Measurements from ENCODE around the gene RRP12.

RRP12 gene

GRCh38 chr10:97335188-97335619, 65.9 kb downstream of the RRP12 start:
- DNase-seq: no peak

GRCh38 chr10:97334370-97335175, 66.6 kb downstream of the RRP12 start, which contains the start of gene FRAT2:
Gene FRAT2 (minus strand): TSS chr10:97334729. CDS start chr10:97334572, 157 bp downstream.
- peak; percentile 91 to 97 (median 94) for DNase-seq

GRCh38 chr10:97333601-97334369, 67.4 kb downstream of the RRP12 start:
- peak; percentile 90 to 94 (median 93) for DNase-seq

- no peak for DNase-seq
Measured at GRCh38 chr10:97333351-97333600, 67.9 kb downstream of the RRP12 start.

- peak; percentile 67 to 78 (median 76) for DNase-seq
Measured at GRCh38 chr10:97332591-97333350, 68.4 kb downstream of the RRP12 start.

GRCh38 chr10:97331153-97331703, 69.9 kb downstream of the RRP12 start:
- DNase-seq: no peak

GRCh38 chr10:97329766-97330165, 71.4 kb downstream of the RRP12 start:
- peak in 2 of 4 experiments; percentile 35 to 51 for DNase-seq

GRCh38 chr10:97328646-97329453, 72.3 kb downstream of the RRP12 start:
- no peak for DNase-seq

GRCh38 chr10:97327348-97328294, 73.5 kb downstream of the RRP12 start:
- DNase-seq: no peak

GRCh38 chr10:97325754-97326153, 75.4 kb downstream of the RRP12 start:
- DNase-seq: no peak

GRCh38 chr10:97323501-97323900, 77.6 kb downstream of the RRP12 start:
- no peak for DNase-seq

GRCh38 chr10:97321804-97322190, 79.3 kb downstream of the RRP12 start:
- no peak for DNase-seq

GRCh38 chr10:97321032-97321803, 79.9 kb downstream of the RRP12 start:
- DNase-seq: peak; percentile 85 to 91 (median 89)

GRCh38 chr10:97320480-97321031, 80.6 kb downstream of the RRP12 start:
- no peak for DNase-seq

- DNase-seq: peak; percentile 67 to 84 (median 74)
Measured at GRCh38 chr10:97319671-97320479, 81.3 kb downstream of the RRP12 start.

- DNase-seq: peak; percentile 90 to 97 (median 92)
Measured at GRCh38 chr10:97318772-97319651, 82.1 kb downstream of the RRP12 start, which contains the start of gene FRAT1. Gene FRAT1 (plus strand): TSS chr10:97319271. CDS start chr10:97319454, 183 bp downstream.

- DNase-seq: no peak
Measured at GRCh38 chr10:97314671-97315070, 86.5 kb downstream of the RRP12 start.
